ENCODE results near the gene TEX54. TPM values are rescaled to one million over a fixed set of nuclear protein-coding genes. Genes with fewer than 3 reads are reported as not detected.

Gene TEX54
- total RNA-seq: 0.98 TPM in 1 of 2 replicates, not detected in the other

DNA sequence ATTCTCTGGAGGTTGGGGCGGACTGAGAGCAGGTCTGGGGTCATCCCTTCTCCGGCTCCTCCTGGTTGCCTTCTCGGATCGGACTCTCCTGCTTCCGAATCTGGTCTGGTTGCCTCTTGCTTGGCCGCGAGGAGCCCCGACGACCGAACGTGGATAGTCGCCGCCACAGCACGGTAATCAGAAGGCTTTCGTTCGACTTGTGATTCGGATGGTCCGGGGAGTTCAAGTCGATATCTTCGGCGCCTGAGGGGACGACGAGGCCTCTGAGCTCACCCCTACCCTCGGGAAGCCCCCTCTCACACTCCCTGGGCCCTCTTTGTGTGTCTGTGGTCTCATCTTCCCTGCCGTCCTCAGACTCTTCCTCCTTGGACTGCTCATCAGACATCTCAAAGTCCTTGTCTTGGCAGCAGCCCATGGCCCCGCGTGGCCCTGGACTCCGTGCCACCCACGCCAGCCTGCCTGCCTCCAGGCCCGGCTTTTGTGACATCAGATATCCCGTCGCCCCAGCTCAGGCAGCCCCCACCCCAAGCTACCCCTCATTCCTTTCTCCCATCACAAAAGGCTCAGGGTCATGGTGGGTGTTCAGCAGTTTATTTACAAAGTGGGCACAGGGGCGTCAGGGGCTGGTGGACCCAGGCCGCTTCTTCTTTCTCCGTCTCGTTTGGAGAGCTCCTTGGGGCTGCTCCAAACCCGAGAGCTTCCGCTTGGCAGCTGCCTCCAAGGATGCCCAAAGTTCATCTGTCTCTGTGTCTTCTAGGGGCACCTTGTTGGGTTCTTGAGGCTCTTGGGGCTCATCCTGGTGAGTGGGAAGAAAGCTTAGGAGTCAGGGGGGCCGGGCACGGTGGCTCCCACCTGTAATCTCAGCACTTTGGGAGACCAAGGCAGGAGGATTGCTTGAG lies at the start of gene TEX54:
Gene TEX54, minus strand, starts transcription at position 506 of the 899 bp plus-strand sequence.

DNA sequence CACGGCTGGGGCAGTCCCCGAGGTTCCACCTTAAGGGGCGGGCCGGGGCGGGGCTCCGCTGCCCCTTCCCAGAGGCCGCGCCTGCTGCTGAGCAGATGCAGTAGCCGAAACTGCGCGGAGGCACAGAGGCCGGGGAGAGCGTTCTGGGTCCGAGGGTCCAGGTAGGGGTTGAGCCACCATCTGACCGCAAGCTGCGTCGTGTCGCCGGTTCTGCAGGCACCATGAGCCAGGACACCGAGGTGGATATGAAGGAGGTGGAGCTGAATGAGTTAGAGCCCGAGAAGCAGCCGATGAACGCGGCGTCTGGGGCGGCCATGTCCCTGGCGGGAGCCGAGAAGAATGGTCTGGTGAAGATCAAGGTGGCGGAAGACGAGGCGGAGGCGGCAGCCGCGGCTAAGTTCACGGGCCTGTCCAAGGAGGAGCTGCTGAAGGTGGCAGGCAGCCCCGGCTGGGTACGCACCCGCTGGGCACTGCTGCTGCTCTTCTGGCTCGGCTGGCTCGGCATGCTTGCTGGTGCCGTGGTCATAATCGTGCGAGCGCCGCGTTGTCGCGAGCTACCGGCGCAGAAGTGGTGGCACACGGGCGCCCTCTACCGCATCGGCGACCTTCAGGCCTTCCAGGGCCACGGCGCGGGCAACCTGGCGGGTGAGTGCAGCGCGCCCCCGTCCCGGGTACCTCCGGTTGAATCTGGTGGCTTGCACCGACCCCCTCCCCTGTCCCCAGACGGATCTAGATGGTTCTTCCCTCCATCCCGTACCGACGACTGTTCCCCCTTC lies 48.4 kb upstream of the TEX54 start, which contains the start of gene SLC3A2:
Gene SLC3A2, plus strand, starts transcription at position 94 of the 776 bp plus-strand sequence. Its CDS starts 128 bp downstream, at position 222.

GRCh38 chr11:62839050-62839945 lies 6.7 kb upstream of the TEX54 start, which contains the start of gene WDR74:
Gene WDR74 (minus strand): TSS chr11:62839590. CDS start chr11:62839570, 20 bp downstream.

GRCh38 chr11:62831520-62832335 lies 913 bp downstream of the TEX54 start, which contains the start of gene STX5:
Gene STX5 (minus strand): TSS chr11:62832051. CDS start chr11:62831243, 808 bp downstream.

GRCh38 chr11:62805076-62805892 lies 27.4 kb downstream of the TEX54 start, which contains the start of gene NXF1:
Gene NXF1 (minus strand): TSS chr11:62805440. CDS start chr11:62805356, 84 bp downstream.

DNA sequence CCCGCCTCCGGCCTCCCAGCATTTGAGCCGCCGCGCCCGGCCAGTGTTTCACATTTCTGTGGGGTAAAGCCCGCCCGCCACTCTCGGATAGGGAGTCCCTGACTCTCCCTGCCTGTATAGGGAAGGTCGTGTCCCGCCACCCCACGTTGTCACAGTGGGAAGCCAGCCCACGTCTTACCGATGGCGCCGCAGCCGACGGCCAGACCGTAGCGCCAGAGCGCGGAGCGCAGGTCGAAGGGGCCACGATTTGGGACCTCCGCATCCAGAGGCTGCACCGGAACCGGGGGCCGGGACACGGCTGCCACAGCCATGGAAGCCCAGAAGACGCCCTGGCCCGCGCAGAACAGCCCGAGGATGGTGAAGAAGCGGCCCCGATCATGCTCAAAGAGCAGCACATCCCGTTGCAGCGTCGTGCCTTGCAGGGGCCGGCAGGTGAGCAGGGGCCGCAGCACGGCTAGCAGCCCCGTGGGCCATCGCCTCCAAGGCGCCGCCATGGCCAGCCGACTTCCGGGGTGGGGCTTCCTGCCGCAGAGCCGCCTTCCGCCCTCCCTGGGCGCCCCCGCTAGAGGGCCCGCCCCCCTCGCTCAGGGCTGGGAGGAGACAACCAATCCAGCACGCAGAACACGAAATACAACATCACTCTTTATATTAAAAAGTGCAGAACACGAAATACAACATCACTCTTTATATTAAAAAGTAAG lies 41.0 kb downstream of the TEX54 start, which contains the start of gene TMEM223:
Gene TMEM223, minus strand, starts transcription at position 506 of the 701 bp plus-strand sequence. Its CDS starts 12 bp downstream, at position 494.

GRCh38 chr11:62787005-62787759 lies 45.5 kb downstream of the TEX54 start, which contains the start of gene TMEM179B:
Gene TMEM179B (plus strand): TSS chr11:62787402. CDS start chr11:62787432, 30 bp downstream.

Small RNAs within 50 kb of the gene (small RNA-seq; reads per million reads assigned to genes)
- gene MIR6514 (1.0 reads per million, percentile 60 among the genes with 10 or more reads in this experiment), gene RF00099 (not detected), gene RNU6-118P (not detected), gene SNORD22 (not detected), gene SNORD26 (not detected), gene SNORD27 (not detected), gene SNORD28 (not detected), gene SNORD30 (35.8 reads per million, percentile 98 among the genes with 10 or more reads in this experiment)

Other genes with a start within 250 kb of the TEX54 start
- 11.8 and 12.7 TPM in 2 replicates for gene TUT1, start 241.3 kb downstream of the TEX54 start, total RNA-seq
- gene MTA2, start 231.0 kb downstream of the TEX54 start, total RNA-seq: 250 and 281 TPM in 2 replicates
- gene EML3, start 220.1 kb downstream of the TEX54 start, total RNA-seq: 35.7 and 60.8 TPM in 2 replicates
- gene ROM1, start 219.6 kb downstream of the TEX54 start, total RNA-seq: 5.2 and 5.3 TPM in 2 replicates
- gene B3GAT3, start 210.9 kb downstream of the TEX54 start, total RNA-seq: 19.9 and 23.5 TPM in 2 replicates
- 223 and 259 TPM in 2 replicates for gene GANAB, start 186.2 kb downstream of the TEX54 start, total RNA-seq
- gene INTS5, start 179.5 kb downstream of the TEX54 start, total RNA-seq: 35.1 and 41.2 TPM in 2 replicates
- gene C11orf98, start 167.6 kb downstream of the TEX54 start, total RNA-seq: 35.9 and 43.4 TPM in 2 replicates
- 9.5 and 9.7 TPM in 2 replicates for gene CSKMT, start 167.5 kb downstream of the TEX54 start, total RNA-seq
- gene UQCC3, start 161.2 kb downstream of the TEX54 start, total RNA-seq: 5.9 and 6.1 TPM in 2 replicates
- 4.2 TPM in 2 replicates for gene LBHD1, start 160.6 kb downstream of the TEX54 start, total RNA-seq
- gene UBXN1, start 153.8 kb downstream of the TEX54 start, total RNA-seq: 88.7 and 147 TPM in 2 replicates
- 0.19 and 0.33 TPM in 2 replicates for gene LRRN4CL, start 143.3 kb downstream of the TEX54 start, total RNA-seq
- gene BSCL2, start 125.4 kb downstream of the TEX54 start, total RNA-seq: 28.7 and 30.2 TPM in 2 replicates
- not detected in 2 replicates for gene GNG3, start 125.2 kb downstream of the TEX54 start, total RNA-seq
- 10.5 and 15.0 TPM in 2 replicates for gene HNRNPUL2, start 105.4 kb downstream of the TEX54 start, total RNA-seq
- gene TTC9C, start 104.4 kb downstream of the TEX54 start, total RNA-seq: 31.0 and 45.9 TPM in 2 replicates
- gene ZBTB3, start 78.7 kb downstream of the TEX54 start, total RNA-seq: 15.4 and 16.0 TPM in 2 replicates
- 43.1 and 50.6 TPM in 2 replicates for gene POLR2G, start 71.3 kb downstream of the TEX54 start, total RNA-seq
- 19.9 and 20.9 TPM in 2 replicates for gene TAF6L, start 61.4 kb downstream of the TEX54 start, total RNA-seq
- gene TMEM179B, start 45.4 kb downstream of the TEX54 start, total RNA-seq: 29.1 and 36.3 TPM in 2 replicates
- gene TMEM223, start 40.8 kb downstream of the TEX54 start, total RNA-seq: 12.6 and 14.0 TPM in 2 replicates
- 37.2 and 41.6 TPM in 2 replicates for gene NXF1, start 27.4 kb downstream of the TEX54 start, total RNA-seq
- 33.0 and 43.1 TPM in 2 replicates for gene STX5, start 790 bp downstream of the TEX54 start, total RNA-seq
- gene WDR74, start 6.7 kb upstream of the TEX54 start, total RNA-seq: 44.4 and 47.0 TPM in 2 replicates
- 109 and 145 TPM in 2 replicates for gene SLC3A2, start 48.1 kb upstream of the TEX54 start, total RNA-seq
- not detected in 2 replicates for gene CHRM1, start 88.5 kb upstream of the TEX54 start, total RNA-seq
- gene SLC22A6, start 152.1 kb upstream of the TEX54 start, total RNA-seq: not detected in 2 replicates
- not detected in 2 replicates for gene SLC22A8, start 183.0 kb upstream of the TEX54 start, total RNA-seq